GM23338 (cell line): Measurements from ENCODE around the gene FBXL19. TPM values are rescaled to one million over a fixed set of nuclear protein-coding genes. Genes with fewer than 3 reads are reported as not detected.

ENCODE experiments used
- ATAC-seq: fragments of 200-7000 bp; cut with Tn5 transposase; 3 replicates; pipeline ENCODE4 v1.9.1; 2020
- DNase-seq: peaks from one replicate; pipeline ENCODE4 v3.0.0-alpha.2; 2015; ENCODE audit warnings: low spot score
- H2AFZ ChIP-seq: fragments of 200-600 bp; sonication (generic); 2 replicates; pipeline ENCODE4 v1.8.0; 2016; ENCODE audit warnings: antibody characterized with exemption, mild to moderate bottlenecking, moderate library complexity
- H3F3A ChIP-seq: fragments of 200-600 bp; sonication (generic); replicated peaks from 2 replicates; pipeline ENCODE4 v1.8.0; 2017; ENCODE audit warnings: antibody characterized with exemption, mixed run types, low read depth
- H3K27ac ChIP-seq: fragments of 200-600 bp; sonication (generic); 2 replicates; pipeline ENCODE4 v1.6.1; 2016; ENCODE audit warnings: low read depth
- H3K27me3 ChIP-seq: fragments of 200-600 bp; sonication (generic); 2 replicates; pipeline ENCODE4 v1.8.0; 2016; ENCODE audit warnings: mild to moderate bottlenecking, mixed run types, moderate library complexity; ENCODE audit not compliant: insufficient read depth
- H3K36me3 ChIP-seq: fragments of 200-600 bp; sonication (generic); 2 replicates; pipeline ENCODE4 v1.8.0; 2016; ENCODE audit warnings: mild to moderate bottlenecking; ENCODE audit not compliant: insufficient read depth
- H3K4me1 ChIP-seq: fragments of 200-600 bp; sonication (generic); 2 replicates; pipeline ENCODE4 v1.8.0; 2016; ENCODE audit warnings: mild to moderate bottlenecking, moderate library complexity; ENCODE audit not compliant: insufficient read depth
- H3K4me2 ChIP-seq: fragments of 200-600 bp; sonication (generic); 2 replicates; pipeline ENCODE4 v1.7.1; 2017; ENCODE audit warnings: mixed run types
- H3K4me3 ChIP-seq: fragments of 200-600 bp; sonication (generic); 2 replicates; pipeline ENCODE4 v1.6.1; 2016; ENCODE audit warnings: mixed run types
- H3K79me2 ChIP-seq: fragments of 200-600 bp; sonication (generic); replicated peaks from 2 replicates; pipeline ENCODE4 v1.8.0; 2017; ENCODE audit warnings: mild to moderate bottlenecking; ENCODE audit not compliant: insufficient read depth
- H3K9me2 ChIP-seq: fragments of 200-600 bp; sonication (generic); 2 replicates; pipeline ENCODE4 v1.8.0; 2017; ENCODE audit not compliant: insufficient read depth
- H4K20me1 ChIP-seq: fragments of 200-600 bp; sonication (generic); replicated peaks from 2 replicates; pipeline ENCODE4 v1.8.0; 2017; ENCODE audit warnings: mild to moderate bottlenecking; ENCODE audit not compliant: insufficient read depth
- H3K27ac Mint-ChIP-seq: 2 replicates; pipeline ENCODE4 v1.8.0; 2020; ENCODE audit warnings: inconsistent platforms, mild to moderate bottlenecking, moderate library complexity, mixed read lengths
- H3K27me3 Mint-ChIP-seq: 3 replicates; pipeline ENCODE4 v1.8.0; 2022; ENCODE audit warnings: low read depth, mild to moderate bottlenecking, moderate library complexity, mixed read lengths, inconsistent platforms; ENCODE audit not compliant: insufficient read depth, poor library complexity
- H3K36me3 Mint-ChIP-seq: 3 replicates; pipeline ENCODE4 v1.8.0; 2021; ENCODE audit warnings: low read depth, mild to moderate bottlenecking, inconsistent platforms, moderate library complexity, mixed read lengths
- H3K4me1 Mint-ChIP-seq: 3 replicates; pipeline ENCODE4 v1.8.0; 2020; ENCODE audit warnings: mild to moderate bottlenecking, inconsistent platforms, mixed read lengths
- H3K4me3 Mint-ChIP-seq: 3 replicates; pipeline ENCODE4 v1.8.0; 2021; ENCODE audit warnings: moderate library complexity, mild to moderate bottlenecking, inconsistent platforms, mixed read lengths
- H3K9me3 Mint-ChIP-seq: 3 replicates; pipeline ENCODE4 v1.8.0; 2020; ENCODE audit warnings: moderate library complexity, mild to moderate bottlenecking, inconsistent platforms, mixed read lengths
- NANOG ChIP-seq: IDR thresholded peaks from 2 replicates; pipeline ENCODE4 v1.6.1; 2016; ENCODE audit warnings: antibody characterized with exemption, borderline replicate concordance
- POLR2AphosphoS5 ChIP-seq: IDR thresholded peaks from 2 replicates; pipeline ENCODE4 v1.6.1; 2016; ENCODE audit warnings: antibody characterized with exemption, low read depth
- REST ChIP-seq: IDR thresholded peaks from one replicate; pipeline ENCODE4 v1.6.1; 2018; ENCODE audit warnings: antibody characterized with exemption; ENCODE audit not compliant: unreplicated experiment
- ZNF114 ChIP-seq: fragments of 250-450 bp; sonication (Bioruptor Pico); IDR thresholded peaks from 2 replicates; pipeline ENCODE4 v1.5.0; 2020; ENCODE audit warnings: mild to moderate bottlenecking, moderate library complexity
- ZNF331 ChIP-seq: fragments of 250-450 bp; sonication (Bioruptor Pico); IDR thresholded peaks from 2 replicates; pipeline ENCODE4 v1.5.0; 2020; ENCODE audit warnings: low read depth, mild to moderate bottlenecking, moderate library complexity
- polyA plus RNA-seq: library from polyadenylated mRNA; unstranded; fragments of >200 nt; fragmentation: Nextera tagmentation; extraction: Ambion mirVana; gene quantifications from 2 replicates; pipeline ENCODE4 v1.2.1, GENCODE V29; 2016
- total RNA-seq: library from RNA; depleted of rRNA; stranded (reverse); fragments of >200 nt; shearing (Covaris generic); gene quantifications from 2 replicates; pipeline ENCODE4 v1.2.3, GENCODE V29; 2014
- TF ChIP-seq, protein P1 (sequence below), 2 experiments: fragments of 200-600 bp in 1 of 2; sonication (generic) in 1 of 2; conservative IDR thresholded peaks; 2 replicates each; pipeline versions ENCODE4 v1.5.1 to v1.6.1; 2016 to 2017; ENCODE audit warnings: antibody characterized with exemption in 2 of 2, low read depth in 2 of 2, mild to moderate bottlenecking in 2 of 2, moderate library complexity in 1 of 2
- TF ChIP-seq, protein P2 (sequence below): IDR thresholded peaks from 2 replicates; pipeline ENCODE4 v1.6.1; 2016; ENCODE audit warnings: antibody characterized with exemption
- TF ChIP-seq, protein P3 (sequence below): fragments of 250-450 bp; sonication (Bioruptor Pico); IDR thresholded peaks from 2 replicates; pipeline ENCODE4 v1.5.0; 2020; ENCODE audit warnings: mild to moderate bottlenecking, moderate library complexity

The FBXL19 gene
- total and polyA plus RNA-seq, 2 experiments from 2014 or later = 12.5 to 71.5 TPM

DNA sequence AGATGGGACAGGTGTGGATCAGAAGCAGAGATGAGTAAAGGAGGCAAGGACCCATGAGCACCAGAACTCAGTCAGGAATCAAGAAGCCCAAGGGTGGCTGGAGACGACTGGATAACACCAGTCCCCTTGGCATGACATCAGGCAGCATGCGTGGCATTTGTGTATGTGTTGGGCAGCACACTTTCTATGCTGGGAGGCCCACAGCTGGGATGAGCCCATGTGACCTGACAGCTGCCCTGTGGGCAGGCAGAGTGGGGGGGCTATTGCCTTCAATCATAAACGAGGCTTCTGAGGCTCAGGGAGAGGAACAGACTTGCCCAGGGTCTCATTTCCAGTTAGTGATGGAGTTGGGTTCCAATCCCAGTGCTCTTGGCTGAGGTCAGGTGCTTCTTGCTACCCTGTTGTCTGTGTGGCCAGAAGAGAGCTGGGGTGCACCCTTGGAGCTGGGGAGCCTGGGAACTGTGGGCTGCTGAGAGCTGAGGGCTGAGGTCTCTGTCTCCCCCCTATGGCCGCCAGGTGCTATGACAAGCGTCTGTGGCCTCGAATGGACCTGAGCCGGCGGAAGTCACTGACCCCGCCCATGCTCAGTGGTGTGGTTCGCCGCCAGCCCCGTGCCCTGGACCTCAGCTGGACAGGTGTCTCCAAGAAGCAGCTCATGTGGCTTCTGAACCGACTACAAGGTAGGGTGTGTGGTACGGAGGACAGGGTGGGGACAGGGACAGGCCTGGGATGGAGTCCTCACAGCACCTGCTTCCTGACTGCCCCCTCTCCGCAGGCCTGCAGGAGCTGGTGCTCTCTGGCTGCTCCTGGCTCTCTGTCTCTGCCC lies 18.4 kb downstream of the FBXL19 start:
- no peak overlapping the region; the same call in 1 of the 2 replicates for H3K27ac ChIP-seq
- H3K36me3 ChIP-seq = peaks cover 16% of the 10 kb centered on the region
- peaks cover 23% of the 10 kb centered on the region for H3K4me1 Mint-ChIP-seq
- H3K4me1 ChIP-seq = peaks cover 6% of the 10 kb centered on the region; the same call in 1 of the 2 replicates
- peak overlapping the region; percentile 38; the same call in 1 of the 2 replicates for H3K4me2 ChIP-seq
- H3K27me3 ChIP-seq = no peaks in the 10 kb centered on the region
- H3K4me3 Mint-ChIP-seq = no peak overlapping the region; the same call in 2 of the 3 replicates
- H3F3A ChIP-seq = peaks cover 26% of the 10 kb centered on the region
- peaks cover 73% of the 10 kb centered on the region for H3K36me3 Mint-ChIP-seq
- H3K79me2 ChIP-seq = peaks cover 16% of the 10 kb centered on the region; the same call in 1 of the 2 replicates
- no peaks in the 10 kb centered on the region for H3K9me2 ChIP-seq
- peaks cover 19% of the 10 kb centered on the region for H3K27me3 Mint-ChIP-seq
- H3K27ac Mint-ChIP-seq = no peak overlapping the region
- TF ChIP-seq POLR2AphosphoS5 (no peak), ZNF331 (no peak), NANOG (no peak), ZNF114 (CRISPR knock-in tag) (no peak), REST (no peak)
- TF ChIP-seq, protein P1, sequence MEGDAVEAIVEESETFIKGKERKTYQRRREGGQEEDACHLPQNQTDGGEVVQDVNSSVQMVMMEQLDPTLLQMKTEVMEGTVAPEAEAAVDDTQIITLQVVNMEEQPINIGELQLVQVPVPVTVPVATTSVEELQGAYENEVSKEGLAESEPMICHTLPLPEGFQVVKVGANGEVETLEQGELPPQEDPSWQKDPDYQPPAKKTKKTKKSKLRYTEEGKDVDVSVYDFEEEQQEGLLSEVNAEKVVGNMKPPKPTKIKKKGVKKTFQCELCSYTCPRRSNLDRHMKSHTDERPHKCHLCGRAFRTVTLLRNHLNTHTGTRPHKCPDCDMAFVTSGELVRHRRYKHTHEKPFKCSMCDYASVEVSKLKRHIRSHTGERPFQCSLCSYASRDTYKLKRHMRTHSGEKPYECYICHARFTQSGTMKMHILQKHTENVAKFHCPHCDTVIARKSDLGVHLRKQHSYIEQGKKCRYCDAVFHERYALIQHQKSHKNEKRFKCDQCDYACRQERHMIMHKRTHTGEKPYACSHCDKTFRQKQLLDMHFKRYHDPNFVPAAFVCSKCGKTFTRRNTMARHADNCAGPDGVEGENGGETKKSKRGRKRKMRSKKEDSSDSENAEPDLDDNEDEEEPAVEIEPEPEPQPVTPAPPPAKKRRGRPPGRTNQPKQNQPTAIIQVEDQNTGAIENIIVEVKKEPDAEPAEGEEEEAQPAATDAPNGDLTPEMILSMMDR (conservative IDR thresholded peaks at IDR 0.05; ENCODE audit: low read depth in 2 of 2) = peak; percentile 73 to 86
- TF ChIP-seq, protein P2, sequence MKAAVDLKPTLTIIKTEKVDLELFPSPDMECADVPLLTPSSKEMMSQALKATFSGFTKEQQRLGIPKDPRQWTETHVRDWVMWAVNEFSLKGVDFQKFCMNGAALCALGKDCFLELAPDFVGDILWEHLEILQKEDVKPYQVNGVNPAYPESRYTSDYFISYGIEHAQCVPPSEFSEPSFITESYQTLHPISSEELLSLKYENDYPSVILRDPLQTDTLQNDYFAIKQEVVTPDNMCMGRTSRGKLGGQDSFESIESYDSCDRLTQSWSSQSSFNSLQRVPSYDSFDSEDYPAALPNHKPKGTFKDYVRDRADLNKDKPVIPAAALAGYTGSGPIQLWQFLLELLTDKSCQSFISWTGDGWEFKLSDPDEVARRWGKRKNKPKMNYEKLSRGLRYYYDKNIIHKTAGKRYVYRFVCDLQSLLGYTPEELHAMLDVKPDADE = no peak
- TF ChIP-seq, protein P3, sequence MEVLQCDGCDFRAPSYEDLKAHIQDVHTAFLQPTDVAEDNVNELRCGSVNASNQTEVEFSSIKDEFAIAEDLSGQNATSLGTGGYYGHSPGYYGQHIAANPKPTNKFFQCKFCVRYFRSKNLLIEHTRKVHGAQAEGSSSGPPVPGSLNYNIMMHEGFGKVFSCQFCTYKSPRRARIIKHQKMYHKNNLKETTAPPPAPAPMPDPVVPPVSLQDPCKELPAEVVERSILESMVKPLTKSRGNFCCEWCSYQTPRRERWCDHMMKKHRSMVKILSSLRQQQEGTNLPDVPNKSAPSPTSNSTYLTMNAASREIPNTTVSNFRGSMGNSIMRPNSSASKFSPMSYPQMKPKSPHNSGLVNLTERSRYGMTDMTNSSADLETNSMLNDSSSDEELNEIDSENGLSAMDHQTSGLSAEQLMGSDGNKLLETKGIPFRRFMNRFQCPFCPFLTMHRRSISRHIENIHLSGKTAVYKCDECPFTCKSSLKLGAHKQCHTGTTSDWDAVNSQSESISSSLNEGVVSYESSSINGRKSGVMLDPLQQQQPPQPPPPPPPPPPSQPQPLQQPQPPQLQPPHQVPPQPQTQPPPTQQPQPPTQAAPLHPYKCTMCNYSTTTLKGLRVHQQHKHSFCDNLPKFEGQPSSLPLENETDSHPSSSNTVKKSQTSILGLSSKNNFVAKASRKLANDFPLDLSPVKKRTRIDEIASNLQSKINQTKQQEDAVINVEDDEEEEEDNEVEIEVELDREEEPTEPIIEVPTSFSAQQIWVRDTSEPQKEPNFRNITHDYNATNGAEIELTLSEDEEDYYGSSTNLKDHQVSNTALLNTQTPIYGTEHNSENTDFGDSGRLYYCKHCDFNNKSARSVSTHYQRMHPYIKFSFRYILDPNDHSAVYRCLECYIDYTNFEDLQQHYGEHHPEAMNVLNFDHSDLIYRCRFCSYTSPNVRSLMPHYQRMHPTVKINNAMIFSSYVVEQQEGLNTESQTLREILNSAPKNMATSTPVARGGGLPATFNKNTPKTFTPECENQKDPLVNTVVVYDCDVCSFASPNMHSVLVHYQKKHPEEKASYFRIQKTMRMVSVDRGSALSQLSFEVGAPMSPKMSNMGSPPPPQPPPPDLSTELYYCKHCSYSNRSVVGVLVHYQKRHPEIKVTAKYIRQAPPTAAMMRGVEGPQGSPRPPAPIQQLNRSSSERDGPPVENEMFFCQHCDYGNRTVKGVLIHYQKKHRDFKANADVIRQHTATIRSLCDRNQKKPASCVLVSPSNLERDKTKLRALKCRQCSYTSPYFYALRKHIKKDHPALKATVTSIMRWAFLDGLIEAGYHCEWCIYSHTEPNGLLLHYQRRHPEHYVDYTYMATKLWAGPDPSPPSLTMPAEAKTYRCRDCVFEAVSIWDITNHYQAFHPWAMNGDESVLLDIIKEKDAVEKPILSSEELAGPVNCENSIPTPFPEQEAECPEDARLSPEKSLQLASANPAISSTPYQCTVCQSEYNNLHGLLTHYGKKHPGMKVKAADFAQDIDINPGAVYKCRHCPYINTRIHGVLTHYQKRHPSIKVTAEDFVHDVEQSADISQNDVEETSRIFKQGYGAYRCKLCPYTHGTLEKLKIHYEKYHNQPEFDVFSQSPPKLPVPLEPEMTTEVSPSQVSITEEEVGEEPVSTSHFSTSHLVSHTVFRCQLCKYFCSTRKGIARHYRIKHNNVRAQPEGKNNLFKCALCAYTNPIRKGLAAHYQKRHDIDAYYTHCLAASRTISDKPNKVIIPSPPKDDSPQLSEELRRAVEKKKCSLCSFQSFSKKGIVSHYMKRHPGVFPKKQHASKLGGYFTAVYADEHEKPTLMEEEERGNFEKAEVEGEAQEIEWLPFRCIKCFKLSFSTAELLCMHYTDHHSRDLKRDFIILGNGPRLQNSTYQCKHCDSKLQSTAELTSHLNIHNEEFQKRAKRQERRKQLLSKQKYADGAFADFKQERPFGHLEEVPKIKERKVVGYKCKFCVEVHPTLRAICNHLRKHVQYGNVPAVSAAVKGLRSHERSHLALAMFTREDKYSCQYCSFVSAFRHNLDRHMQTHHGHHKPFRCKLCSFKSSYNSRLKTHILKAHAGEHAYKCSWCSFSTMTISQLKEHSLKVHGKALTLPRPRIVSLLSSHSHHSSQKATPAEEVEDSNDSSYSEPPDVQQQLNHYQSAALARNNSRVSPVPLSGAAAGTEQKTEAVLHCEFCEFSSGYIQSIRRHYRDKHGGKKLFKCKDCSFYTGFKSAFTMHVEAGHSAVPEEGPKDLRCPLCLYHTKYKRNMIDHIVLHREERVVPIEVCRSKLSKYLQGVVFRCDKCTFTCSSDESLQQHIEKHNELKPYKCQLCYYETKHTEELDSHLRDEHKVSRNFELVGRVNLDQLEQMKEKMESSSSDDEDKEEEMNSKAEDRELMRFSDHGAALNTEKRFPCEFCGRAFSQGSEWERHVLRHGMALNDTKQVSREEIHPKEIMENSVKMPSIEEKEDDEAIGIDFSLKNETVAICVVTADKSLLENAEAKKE (CRISPR knock-in tag) = no peak
- ATAC-seq (peak; percentile 95), DNase-seq (peak; percentile 89)
- H3K4me3 ChIP-seq = no peak overlapping the region
- H4K20me1 ChIP-seq = peaks cover 12% of the 10 kb centered on the region
- H2AFZ ChIP-seq = no peak overlapping the region
- no peaks in the 10 kb centered on the region; the same call in 2 of the 3 replicates for H3K9me3 Mint-ChIP-seq
